ENCODE measurements around the gene EARS2.
A peak's percentile ranks its signal among the peaks of the same experiment; 100 is the strongest.
"Not testable (repeated sequence)": the region's sequence is repeated elsewhere in the genome, so short reads cannot be mapped to it uniquely, and the experiment has no call there.

The EARS2 gene

GRCh38 chr16:23504453-23505179 is 52.5 kb downstream of the EARS2 start:
- peak; percentile 98 for DNase-seq

- DNase-seq = peak; percentile 36
These were observed 53.1 kb downstream of the EARS2 start for GRCh38 chr16:23504076-23504452.

GRCh38 chr16:23502466-23502865 is 54.7 kb downstream of the EARS2 start:
- DNase-seq = no peak

DNA sequence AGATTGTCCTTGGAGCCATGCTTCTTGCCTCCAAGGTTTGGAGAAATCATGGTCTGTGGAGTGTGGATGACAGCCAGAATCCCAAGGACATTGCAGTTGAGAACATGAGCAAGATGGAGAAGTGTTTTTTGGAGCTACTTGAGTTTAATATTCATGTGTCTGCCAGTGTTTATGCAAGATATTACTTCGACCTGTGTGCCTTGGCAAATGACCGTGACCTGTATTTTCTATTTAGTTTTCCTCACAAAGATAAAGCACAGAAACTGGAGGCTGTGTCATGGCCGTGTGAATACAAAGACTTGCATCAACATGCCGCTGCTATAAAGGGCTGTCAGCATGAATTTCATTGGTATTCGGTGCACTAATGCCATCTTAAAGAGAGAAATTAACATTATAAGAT is 55.9 kb downstream of the EARS2 start:
- DNase-seq = no peak

GRCh38 chr16:23500862-23501225 is 56.3 kb downstream of the EARS2 start:
- DNase-seq = no peak

DNA sequence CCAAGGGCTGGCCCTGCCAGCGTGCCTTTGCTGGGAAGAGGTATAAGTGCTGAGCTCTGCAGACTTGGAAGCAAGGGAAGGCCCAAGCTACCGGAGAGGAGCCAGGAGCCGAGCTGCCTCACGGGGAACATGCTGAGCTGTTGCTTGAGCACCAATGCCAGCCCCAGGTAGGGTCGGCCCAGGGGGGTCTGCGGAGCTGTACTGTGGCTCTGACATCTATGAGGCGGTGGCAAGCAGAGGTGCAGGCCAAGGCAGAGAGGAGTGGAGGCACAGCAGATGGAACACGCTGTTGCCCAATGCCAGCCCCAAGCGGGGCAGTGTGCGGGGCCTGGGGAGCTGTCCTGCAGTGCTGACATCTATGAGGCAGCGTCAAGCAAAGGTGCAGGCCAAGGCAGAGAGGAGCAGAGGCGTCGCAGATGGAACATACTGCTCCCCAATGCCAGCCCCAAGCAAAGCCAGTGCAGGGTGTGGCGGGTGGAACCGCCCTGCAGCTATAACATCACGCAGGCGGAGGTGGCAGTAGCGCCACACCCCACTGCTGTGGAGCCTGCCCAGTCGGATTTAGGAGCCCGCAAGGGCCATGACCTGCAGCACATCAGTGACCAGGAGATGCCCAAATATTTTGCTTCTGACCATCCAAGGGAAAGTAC is 56.8 kb downstream of the EARS2 start:
- DNase-seq = no peak

DNA sequence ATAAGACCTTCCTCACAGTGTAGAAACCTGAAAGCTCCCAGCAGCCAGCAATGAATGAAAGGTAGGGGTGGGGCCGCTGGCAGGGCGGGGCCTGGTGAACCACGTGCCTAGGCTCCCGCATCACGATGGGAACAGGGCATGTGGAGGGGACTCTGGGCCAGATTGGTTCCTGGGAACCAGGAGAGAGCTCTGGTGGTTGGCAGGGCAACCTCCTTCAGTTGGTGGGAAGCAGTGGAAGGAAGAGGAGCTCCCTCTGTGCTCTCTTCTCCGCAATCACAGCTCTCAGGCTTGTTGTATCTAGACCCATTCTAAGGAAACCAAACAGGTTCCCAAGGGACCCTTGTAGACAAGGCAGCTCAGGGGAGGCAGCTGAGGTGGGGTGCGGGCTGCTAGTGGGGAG is 57.3 kb downstream of the EARS2 start:
- no peak for DNase-seq

- no peak for DNase-seq
These were observed 58.3 kb downstream of the EARS2 start for GRCh38 chr16:23498863-23499262.

DNA sequence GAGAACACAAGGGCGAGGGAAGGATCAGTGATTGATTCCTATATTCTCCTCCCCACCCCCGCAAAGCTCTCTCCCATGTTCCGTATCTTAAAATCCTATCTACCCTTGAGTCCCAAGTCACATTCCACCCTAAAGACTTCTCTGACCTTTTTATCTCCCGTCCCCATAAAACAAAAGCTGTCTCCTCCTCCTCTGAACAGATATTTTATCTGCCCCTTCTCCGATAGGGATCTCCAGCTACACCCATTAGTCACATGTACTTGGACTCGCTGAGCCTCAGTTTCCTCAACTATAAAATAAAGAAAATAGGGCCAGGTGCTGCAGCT is 59.6 kb downstream of the EARS2 start:
- DNase-seq = no peak

DNA sequence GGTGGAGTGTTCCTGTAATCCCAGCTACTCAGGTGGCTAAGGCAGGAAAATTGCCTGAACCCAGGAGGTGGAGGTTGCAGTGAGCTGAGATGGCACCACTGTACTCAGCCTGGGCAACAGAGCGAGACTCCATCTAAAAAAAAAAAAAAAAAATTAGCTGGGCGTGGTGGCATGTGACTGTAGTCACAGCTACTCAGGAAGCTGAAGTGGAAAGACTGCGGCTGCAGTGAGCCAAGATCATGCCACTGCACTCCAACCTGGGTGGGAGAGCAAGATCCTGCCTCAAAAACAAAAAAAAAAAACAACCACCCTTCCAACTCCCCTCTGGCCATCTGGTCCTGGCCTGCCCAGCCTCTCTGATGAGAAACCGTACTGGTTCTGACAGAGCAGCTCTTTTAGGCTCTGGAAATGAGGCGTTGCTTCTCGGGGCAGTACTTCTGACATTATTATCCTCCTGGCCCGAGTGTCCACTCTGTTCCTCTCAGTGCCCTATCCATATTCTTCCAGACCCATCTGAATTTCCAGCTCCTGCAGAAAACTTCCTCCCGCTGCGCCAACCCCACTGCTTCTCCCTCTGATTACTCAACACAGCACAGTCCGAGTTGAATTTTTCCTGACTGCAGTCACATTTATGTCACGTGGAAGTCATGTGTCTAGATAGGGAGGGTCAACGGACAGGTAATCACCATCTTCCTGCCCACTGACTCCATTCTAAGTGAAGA is 60.2 kb downstream of the EARS2 start:
- no peak for DNase-seq

GRCh38 chr16:23495671-23496070 is 61.5 kb downstream of the EARS2 start:
- DNase-seq = no peak

GRCh38 chr16:23494188-23494587 is 63.0 kb downstream of the EARS2 start:
- DNase-seq = no peak

DNA sequence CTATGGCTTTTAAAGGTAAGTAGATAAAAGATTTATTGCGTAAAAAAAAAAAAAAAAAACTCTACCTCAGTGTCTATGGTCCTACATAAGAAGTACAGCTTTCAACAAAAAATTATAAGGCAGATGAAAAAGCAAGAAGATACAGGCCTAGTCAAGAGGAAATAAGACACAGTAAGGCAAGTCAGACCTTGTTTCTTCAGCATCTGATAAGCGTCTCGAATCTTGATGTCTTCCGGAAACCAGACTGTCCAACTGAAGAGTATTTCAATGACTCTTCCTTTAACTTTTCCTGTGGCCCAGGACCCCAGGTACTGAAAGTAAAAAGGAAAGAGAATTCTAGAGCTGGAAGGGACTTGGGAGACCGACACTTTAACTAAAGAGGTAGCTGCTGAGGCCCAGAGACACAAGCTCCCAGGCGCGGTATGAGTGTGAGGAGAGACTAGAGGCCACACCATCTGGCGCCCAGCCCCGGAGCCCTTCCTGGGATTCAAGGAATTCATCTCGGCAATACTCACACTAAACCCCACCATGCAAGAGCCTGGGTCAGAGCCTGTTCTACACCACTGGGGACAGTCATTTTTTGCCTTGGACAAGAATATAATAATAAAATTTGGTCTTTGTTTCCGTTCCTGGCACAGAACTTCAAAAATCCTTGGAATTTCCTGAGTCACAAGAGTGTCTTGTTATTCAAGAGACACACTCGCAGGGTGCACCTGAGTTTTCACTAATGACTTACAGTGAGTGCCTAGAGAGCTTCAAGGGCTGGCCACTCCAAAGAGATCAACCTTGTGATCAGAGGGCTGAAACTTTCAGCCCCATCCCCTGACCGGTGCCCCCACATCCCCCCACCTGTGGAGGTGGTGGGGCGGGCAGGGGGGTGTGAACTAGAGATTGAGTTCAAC is 65.4 kb downstream of the EARS2 start:
- DNase-seq = no peak

DNA sequence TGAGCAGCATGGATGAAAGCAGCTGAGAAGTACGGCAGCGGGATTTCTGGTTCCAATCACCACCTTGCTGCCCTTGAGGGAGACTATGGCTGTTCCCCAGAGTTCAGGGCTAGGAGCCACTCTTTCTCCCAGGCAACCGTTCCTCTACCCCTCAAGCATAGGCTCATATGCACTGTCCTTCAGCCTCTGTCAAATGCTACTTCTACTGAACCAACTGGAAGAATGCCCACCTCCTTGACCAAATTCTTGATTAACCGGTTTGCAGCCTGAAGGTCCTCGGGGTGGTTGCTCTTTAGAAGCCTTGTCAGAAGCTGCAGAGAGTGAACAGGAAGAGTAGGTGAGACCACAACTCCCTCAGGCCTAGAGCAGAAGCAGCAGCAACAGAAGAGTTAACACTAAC is 70.7 kb downstream of the EARS2 start:
- no peak for DNase-seq

GRCh38 chr16:23485841-23486240 is 71.3 kb downstream of the EARS2 start:
- DNase-seq = no peak

GRCh38 chr16:23485257-23485614 is 71.9 kb downstream of the EARS2 start:
- no peak for DNase-seq

- DNase-seq = no peak
These were observed 72.5 kb downstream of the EARS2 start for GRCh38 chr16:23484510-23485256.

- DNase-seq = not testable (repeated sequence)
These were observed 73.7 kb downstream of the EARS2 start for GRCh38 chr16:23483492-23483891.

- DNase-seq = no peak
These were observed 74.4 kb downstream of the EARS2 start for GRCh38 chr16:23482778-23483177.

- no peak for DNase-seq
These were observed 76.9 kb downstream of the EARS2 start for GRCh38 chr16:23480257-23480656.

DNA sequence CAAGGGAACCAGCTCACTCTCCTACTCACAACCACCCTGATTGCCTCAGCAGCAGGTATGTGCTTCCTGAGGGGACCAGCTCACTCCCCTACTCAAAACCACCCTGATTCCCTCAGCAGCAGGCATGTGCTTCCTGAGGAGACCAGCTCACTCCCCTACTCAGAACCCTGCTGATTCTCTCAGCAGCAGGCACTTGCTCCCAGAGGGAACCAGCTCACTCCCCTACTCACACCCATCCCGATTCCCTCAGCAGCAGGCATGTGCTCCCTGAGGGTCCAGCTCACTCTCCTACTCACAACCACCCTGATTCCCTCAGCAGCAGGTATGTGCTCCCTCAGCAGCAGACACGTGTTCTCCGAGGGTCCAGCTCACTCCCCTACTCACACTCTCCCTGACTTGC is 78.0 kb downstream of the EARS2 start:
- no peak for DNase-seq

- no peak for DNase-seq
These were observed 78.6 kb downstream of the EARS2 start for GRCh38 chr16:23478566-23478965.

DNA sequence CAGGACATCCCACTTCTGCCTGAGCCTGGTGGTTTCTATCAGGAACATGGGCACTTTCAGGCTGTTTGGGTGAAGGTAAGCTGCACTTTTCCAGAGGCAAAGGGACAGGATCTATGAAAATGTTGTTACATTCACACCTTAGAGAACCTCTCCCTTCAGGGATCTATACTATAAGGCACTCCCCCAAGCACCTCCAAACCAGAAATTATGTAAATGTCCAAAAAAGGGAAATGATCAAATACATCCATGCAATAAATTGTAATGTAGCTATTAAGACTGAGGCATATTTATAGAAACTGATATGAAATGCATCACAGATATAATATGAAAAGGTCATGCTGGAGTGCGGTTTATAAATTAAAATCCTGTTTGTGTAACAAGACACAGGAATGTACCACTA is 80.9 kb downstream of the EARS2 start:
- DNase-seq = no peak
